ENCODE data around the gene ETV4. TPM values are rescaled to one million over a fixed set of nuclear protein-coding genes. Genes with fewer than 3 reads are reported as not detected.
A peak's percentile ranks its signal among the peaks of the same experiment; 100 is the strongest.

ETV4 gene
- total RNA-seq, 1 donor from 2014 or later: 3.2 TPM

DNA sequence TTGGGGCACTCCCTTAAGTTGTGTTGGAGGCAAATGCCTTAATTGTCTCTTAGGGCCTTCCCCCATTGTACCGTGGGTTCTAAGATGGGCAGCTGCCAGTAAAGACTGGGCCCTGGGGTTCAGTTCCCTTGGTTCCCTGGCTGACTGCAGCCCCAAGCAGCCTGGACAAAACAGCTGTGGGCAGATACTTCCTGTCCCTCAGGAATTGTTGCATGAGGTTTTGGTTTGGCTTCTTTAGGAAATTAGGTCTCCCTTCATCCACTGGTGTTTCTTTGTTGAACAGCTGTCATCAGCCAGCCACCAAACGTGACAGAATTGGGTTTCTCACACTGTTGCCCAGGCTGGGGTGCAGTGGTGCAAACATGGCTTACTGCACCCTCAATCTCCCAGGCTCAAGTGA, 42.0 kb upstream of the ETV4 start:
- Histone ChIP-seq H3K4me3 (ENCODE audit: low read depth, low read length) (no peak overlapping the region), H3K36me3 (ENCODE audit: control insufficient read depth, insufficient read depth, low read length) (no peaks in the 10 kb centered on the region), H3K27me3 (ENCODE audit: control insufficient read depth, insufficient read depth, low read length) (no peaks in the 10 kb centered on the region)
- TF ChIP-seq, protein P1, sequence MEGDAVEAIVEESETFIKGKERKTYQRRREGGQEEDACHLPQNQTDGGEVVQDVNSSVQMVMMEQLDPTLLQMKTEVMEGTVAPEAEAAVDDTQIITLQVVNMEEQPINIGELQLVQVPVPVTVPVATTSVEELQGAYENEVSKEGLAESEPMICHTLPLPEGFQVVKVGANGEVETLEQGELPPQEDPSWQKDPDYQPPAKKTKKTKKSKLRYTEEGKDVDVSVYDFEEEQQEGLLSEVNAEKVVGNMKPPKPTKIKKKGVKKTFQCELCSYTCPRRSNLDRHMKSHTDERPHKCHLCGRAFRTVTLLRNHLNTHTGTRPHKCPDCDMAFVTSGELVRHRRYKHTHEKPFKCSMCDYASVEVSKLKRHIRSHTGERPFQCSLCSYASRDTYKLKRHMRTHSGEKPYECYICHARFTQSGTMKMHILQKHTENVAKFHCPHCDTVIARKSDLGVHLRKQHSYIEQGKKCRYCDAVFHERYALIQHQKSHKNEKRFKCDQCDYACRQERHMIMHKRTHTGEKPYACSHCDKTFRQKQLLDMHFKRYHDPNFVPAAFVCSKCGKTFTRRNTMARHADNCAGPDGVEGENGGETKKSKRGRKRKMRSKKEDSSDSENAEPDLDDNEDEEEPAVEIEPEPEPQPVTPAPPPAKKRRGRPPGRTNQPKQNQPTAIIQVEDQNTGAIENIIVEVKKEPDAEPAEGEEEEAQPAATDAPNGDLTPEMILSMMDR (IDR thresholded peaks at IDR 0.05; ENCODE audit: insufficient read depth, low read length, severe bottlenecking): no peak
- FAIRE-seq (peak; percentile 36), DNase-seq (ENCODE audit: low read depth) (no peak)

DNA sequence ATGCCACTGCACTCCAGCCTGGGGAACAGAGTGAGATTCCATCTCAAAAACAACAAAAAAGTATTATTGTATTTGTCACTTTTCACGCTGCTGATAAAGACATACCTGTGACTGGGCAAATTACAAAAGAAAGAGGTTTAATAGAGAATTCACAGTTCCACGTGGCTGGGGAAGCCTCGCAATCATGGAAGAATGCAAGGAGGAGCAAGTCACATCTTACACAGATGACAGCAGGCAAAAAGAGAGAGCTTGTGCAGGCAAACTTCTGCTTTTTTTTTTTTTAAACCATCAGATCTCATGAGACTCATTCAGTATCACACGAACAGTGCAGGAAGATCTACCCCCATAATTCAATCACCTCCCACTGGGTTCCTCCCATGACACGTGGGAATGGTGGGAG, 41.5 kb upstream of the ETV4 start:
- H3K27me3 ChIP-seq (ENCODE audit: control insufficient read depth, insufficient read depth, low read length): no peaks in the 10 kb centered on the region
- no peak overlapping the region for H3K4me3 ChIP-seq (ENCODE audit: low read depth, low read length)
- no peaks in the 10 kb centered on the region for H3K36me3 ChIP-seq (ENCODE audit: control insufficient read depth, insufficient read depth, low read length)
- FAIRE-seq (no peak), DNase-seq (ENCODE audit: low read depth) (no peak)
- TF ChIP-seq, protein P1 (IDR thresholded peaks at IDR 0.05; ENCODE audit: insufficient read depth, low read length, severe bottlenecking): no peak

DNA sequence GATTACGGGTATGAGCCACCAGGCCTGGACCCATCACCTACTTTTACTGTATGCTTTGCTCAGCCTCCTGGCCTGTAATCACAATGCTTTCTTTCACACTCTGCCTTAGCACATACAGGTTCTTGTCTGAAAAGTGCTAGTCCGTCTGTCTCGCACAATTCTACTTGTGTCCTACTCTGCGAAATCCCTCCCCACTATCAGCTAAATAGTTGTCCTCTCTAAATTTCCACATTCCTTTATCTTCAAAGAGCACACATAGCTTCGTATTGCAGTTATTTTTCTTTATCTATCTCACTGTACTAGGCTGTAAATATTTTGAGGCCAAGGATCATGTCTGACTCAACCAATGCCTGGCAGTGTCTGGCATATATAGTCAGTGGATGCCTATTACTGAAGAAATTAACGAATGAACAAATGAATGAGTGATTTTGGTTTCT, 38.5 kb upstream of the ETV4 start:
- DNase-seq (ENCODE audit: low read depth) (no peak), FAIRE-seq (peak; percentile 72)
- Histone ChIP-seq H3K4me3 (ENCODE audit: low read depth, low read length) (no peak overlapping the region), H3K36me3 (ENCODE audit: control insufficient read depth, insufficient read depth, low read length) (no peaks in the 10 kb centered on the region), H3K27me3 (ENCODE audit: control insufficient read depth, insufficient read depth, low read length) (peaks cover 1% of the 10 kb centered on the region)
- TF ChIP-seq, protein P1 (IDR thresholded peaks at IDR 0.05; ENCODE audit: insufficient read depth, low read length, severe bottlenecking): no peak

DNA sequence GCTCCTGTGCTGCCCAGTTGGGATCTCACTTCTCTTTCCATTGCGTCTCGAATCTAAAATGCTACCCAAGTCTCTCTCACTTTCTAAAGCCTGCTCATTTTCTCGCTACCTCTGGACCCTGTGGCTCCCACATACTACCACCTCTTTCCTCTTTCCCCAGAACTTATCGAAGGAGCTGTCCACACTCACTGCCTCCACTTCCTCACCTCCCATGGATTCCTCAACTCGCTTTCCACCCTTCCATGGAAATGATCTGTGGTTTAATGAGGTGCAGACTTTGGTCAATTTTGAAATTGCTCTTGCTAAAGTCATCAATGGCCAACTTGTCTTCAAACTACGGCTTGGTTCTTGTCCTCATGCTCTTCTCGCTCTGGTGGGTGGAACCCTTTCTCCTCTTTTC, 37.2 kb upstream of the ETV4 start:
- no peak for FAIRE-seq
- TF ChIP-seq, protein P1 (IDR thresholded peaks at IDR 0.05; ENCODE audit: insufficient read depth, low read length, severe bottlenecking): no peak
- DNase-seq (ENCODE audit: low read depth): no peak
- no peaks in the 10 kb centered on the region for H3K36me3 ChIP-seq (ENCODE audit: control insufficient read depth, insufficient read depth, low read length)
- no peak overlapping the region for H3K4me3 ChIP-seq (ENCODE audit: low read depth, low read length)
- H3K27me3 ChIP-seq (ENCODE audit: control insufficient read depth, insufficient read depth, low read length): peaks cover 1% of the 10 kb centered on the region

DNA sequence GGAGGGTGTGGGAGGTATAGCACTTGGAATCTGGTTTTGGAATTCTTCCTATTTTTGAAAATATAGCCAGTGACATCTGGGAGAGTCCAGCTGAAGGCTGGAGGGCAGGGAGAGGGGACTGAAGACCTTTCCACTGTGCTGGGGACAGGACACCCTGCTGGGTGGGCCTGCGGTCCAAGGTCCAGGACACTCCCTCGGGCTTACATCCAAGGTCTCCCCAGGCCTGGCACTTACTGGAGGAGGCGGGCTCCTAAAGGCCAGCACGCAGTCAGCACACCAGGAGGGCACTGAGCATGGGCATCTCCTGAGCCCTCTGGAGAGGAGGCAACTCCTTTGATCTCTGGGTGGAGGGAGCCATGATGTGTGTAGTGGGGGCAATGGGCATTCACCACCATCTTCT, 35.5 kb upstream of the ETV4 start:
- DNase-seq (ENCODE audit: low read depth): no peak
- H3K27me3 ChIP-seq (ENCODE audit: control insufficient read depth, insufficient read depth, low read length): peaks cover 1% of the 10 kb centered on the region
- TF ChIP-seq, protein P1 (IDR thresholded peaks at IDR 0.05; ENCODE audit: insufficient read depth, low read length, severe bottlenecking): no peak
- H3K36me3 ChIP-seq (ENCODE audit: control insufficient read depth, insufficient read depth, low read length): no peaks in the 10 kb centered on the region
- no peak for FAIRE-seq
- no peak overlapping the region for H3K4me3 ChIP-seq (ENCODE audit: low read depth, low read length)

DNA sequence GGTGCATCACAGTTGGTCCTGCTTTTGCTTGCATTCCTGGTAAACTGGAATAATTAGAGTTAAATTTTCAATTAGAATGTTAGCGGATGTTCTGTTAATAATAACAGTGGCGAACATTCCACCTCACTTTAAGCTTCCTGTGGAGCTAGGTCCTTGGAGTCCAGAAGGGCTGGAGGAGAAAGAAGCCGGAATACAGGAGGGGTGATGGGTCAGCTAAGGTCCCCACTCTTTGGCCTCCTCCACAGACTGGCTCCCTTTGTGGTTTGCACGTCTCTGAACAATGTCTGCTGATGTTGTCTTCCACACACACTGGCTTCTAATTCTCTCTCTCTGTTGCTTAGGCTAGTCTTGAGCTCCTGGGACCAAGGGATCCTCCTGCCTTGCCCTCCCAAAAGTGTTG, 35.0 kb upstream of the ETV4 start:
- Histone ChIP-seq H3K4me3 (ENCODE audit: low read depth, low read length) (no peak overlapping the region), H3K27me3 (ENCODE audit: control insufficient read depth, insufficient read depth, low read length) (peaks cover 1% of the 10 kb centered on the region), H3K36me3 (ENCODE audit: control insufficient read depth, insufficient read depth, low read length) (no peaks in the 10 kb centered on the region)
- FAIRE-seq: no peak
- no peak for DNase-seq (ENCODE audit: low read depth)
- TF ChIP-seq, protein P1 (IDR thresholded peaks at IDR 0.05; ENCODE audit: insufficient read depth, low read length, severe bottlenecking): no peak
